PC-3 (cell line): Measurements from ENCODE around the gene PEX10. TPM values are rescaled to one million over a fixed set of nuclear protein-coding genes. Genes with fewer than 3 reads are reported as not detected.

Source experiments
- ATAC-seq: fragments of 200-7000 bp; cut with Tn5 transposase; 2 replicates; pipeline ENCODE4 v1.9.1; 2020; ENCODE audit warnings: mild to moderate bottlenecking, moderate library complexity
- BruUV-seq: library from RNA; stranded (reverse); fragments of 400-500 nt; replicated peaks from 2 replicates; lab custom pipeline; 2021; lab: Mats Ljungman, UMichigan
- CTCF ChIA-PET: fragments of 300-600 bp; sonication (Branson Sonifier 250); formaldehyde crosslinking; loops from one replicate; lab custom pipeline; 2022; ENCODE audit warnings: antibody characterized with exemption; lab: Charles Lee
- POLR2A ChIA-PET: fragments of 300-600 bp; sonication (Branson Sonifier 250); formaldehyde crosslinking; loops from one replicate; lab custom pipeline; 2022; ENCODE audit warnings: antibody characterized with exemption; ENCODE audit not compliant: unreplicated experiment; lab: Charles Lee
- DNase-seq: peaks from one replicate; pipeline ENCODE4 v3.0.0-alpha.2; 2015
- H2AFZ ChIP-seq: fragments of 300-600 bp; sonication (generic); 2 replicates; pipeline ENCODE4 v1.6.0; 2016; ENCODE audit warnings: antibody characterized with exemption, low read length
- H3F3A ChIP-seq: fragments of 300-600 bp; sonication (generic); one replicate; pipeline ENCODE4 v1.6.0; 2017; ENCODE audit warnings: antibody characterized with exemption, low read length, control low read depth, mild to moderate bottlenecking; ENCODE audit not compliant: unreplicated experiment
- H3K27ac ChIP-seq: fragments of 300-600 bp; sonication (generic); 2 replicates; pipeline ENCODE4 v1.5.1; 2016; ENCODE audit warnings: mild to moderate bottlenecking, low read length
- H3K27me3 ChIP-seq: fragments of 300-600 bp; sonication (generic); 2 replicates; pipeline ENCODE4 v1.6.1; 2016; ENCODE audit warnings: low read length, mixed read lengths
- H3K36me3 ChIP-seq: fragments of 300-600 bp; sonication (generic); 2 replicates; pipeline ENCODE4 v1.6.1; 2016; ENCODE audit warnings: low read depth, mixed run types, low read length, mixed read lengths
- H3K4me1 ChIP-seq: fragments of 300-600 bp; sonication (generic); 2 replicates; pipeline ENCODE4 v1.5.1; 2016; ENCODE audit warnings: low read length; ENCODE audit not compliant: insufficient read depth
- H3K4me2 ChIP-seq: fragments of 300-600 bp; sonication (generic); 2 replicates; pipeline ENCODE4 v1.6.0; 2016; ENCODE audit warnings: low read length
- H3K4me3 ChIP-seq: fragments of 300-600 bp; sonication (generic); 2 replicates; pipeline ENCODE4 v1.5.1; 2016; ENCODE audit warnings: mild to moderate bottlenecking, low read length, mixed read lengths
- H3K79me2 ChIP-seq: fragments of 300-600 bp; sonication (generic); 2 replicates; pipeline ENCODE4 v1.6.1; 2017; ENCODE audit warnings: low read length, mixed read lengths
- H3K9ac ChIP-seq: fragments of 300-600 bp; sonication (generic); 2 replicates; pipeline ENCODE4 v1.6.0; 2016; ENCODE audit warnings: mild to moderate bottlenecking, low read length
- H3K9me2 ChIP-seq: fragments of 300-600 bp; sonication (generic); replicated peaks from 2 replicates; pipeline ENCODE4 v1.6.1; 2016; ENCODE audit warnings: mixed run types, low read length, mixed read lengths
- H3K9me3 ChIP-seq: fragments of 300-600 bp; sonication (generic); 2 replicates; pipeline ENCODE4 v1.6.1; 2016; ENCODE audit warnings: low read length, mixed read lengths
- H4K20me1 ChIP-seq: fragments of 300-600 bp; sonication (generic); 2 replicates; pipeline ENCODE4 v1.6.1; 2016; ENCODE audit warnings: low read length, mixed read lengths
- CTCF ChIP-seq: fragments of 300-600 bp; sonication (generic); conservative IDR thresholded peaks from 2 replicates; pipeline ENCODE4 v1.5.1; 2017; ENCODE audit warnings: antibody characterized with exemption, low read depth, mild to moderate bottlenecking, low read length
- EZH2 ChIP-seq: fragments of 300-600 bp; sonication (generic); IDR thresholded peaks from one replicate; pipeline ENCODE4 v1.6.1; 2017; ENCODE audit warnings: antibody characterized with exemption, mild to moderate bottlenecking, low read length; ENCODE audit not compliant: unreplicated experiment
- EZH2phosphoT487 ChIP-seq: fragments of 300-600 bp; sonication (generic); IDR thresholded peaks from 2 replicates; pipeline ENCODE4 v1.6.1; 2018; ENCODE audit warnings: mild to moderate bottlenecking, antibody characterized with exemption, low read length, borderline replicate concordance
- intact Hi-C: fragments of 100-400 bp; cut with micrococcal nuclease; formaldehyde crosslinking; loops from 2 replicates; pipeline ENCODE4 v1.9.0; 2023
- total RNA-seq: library from RNA; depleted of rRNA; stranded (reverse); fragments of >200 nt; gene quantifications from 2 replicates; pipeline ENCODE4 v1.2.3, GENCODE V29; 2014

The PEX10 gene
- total RNA-seq, 1 experiment from 2014 or later, result 100 TPM

- POLR2A ChIA-PET, result interaction anchor here (0.7 kb wide), 1 partner anchor 16 kb away, joined by 11 read pairs; no protein-coding TSS in a partner anchor
These were observed 24.1 kb downstream of the PEX10 start for GRCh38 chr1:2388004-2388913.

DNA sequence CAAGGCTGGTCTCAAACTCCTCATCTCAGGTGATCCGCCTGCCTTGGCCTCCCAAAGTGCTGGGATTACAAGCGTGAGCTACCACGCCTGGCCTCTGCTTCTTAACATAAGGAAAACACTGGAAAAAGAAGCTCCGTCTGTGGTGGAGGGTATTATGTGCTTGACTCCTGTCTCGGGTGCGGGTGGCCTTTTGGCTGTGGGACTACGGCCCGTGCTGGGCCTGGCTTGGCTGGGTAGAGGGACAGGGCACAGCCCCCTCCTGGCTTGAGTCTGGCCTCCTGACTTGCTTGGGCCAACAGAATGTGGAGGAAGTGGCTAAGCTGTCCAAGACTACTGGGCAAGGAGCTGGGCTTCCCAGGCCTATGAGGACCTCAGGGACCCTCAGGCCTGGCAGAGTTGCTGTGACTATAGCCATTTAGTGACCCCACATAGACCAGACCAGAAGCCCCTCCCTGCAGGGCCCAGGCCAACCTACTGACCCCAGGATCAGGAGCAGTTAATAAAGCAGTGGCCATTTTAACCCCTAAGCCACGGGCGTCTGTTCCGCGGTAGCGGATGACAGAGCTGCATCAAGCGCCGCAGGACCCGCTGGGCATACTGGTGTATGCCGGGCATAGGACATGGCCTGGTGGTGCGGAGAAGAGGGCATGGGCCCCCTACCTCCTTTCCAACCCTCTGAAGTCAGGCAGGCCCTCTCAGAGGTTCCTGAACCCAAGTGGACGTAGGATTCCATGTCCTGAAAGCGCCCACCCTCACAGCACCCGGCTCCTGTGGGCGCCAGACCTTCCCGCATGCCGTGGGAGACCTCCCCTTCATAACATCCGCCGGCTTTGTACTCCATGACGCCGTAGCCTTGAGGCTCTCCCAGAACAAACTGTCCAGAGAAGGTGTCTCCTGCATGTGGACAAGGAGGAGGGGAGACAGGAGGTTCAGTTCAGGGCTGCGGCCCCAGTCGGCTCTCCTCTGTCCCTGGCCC, 25.4 kb downstream of the PEX10 start:
- ChIA-PET CTCF (no interaction called here), POLR2A (no interaction called here)
- H3K36me3 ChIP-seq, result no peaks in the 10 kb centered on the region; the same call in 1 of the 2 replicates
- DNase-seq (no peak), ATAC-seq (no peak)
- no peak overlapping the region for H2AFZ ChIP-seq
- no peak overlapping the region for H3K4me2 ChIP-seq
- H3K27me3 ChIP-seq, result no peaks in the 10 kb centered on the region
- H3K9ac ChIP-seq, result no peak overlapping the region
- H3K4me1 ChIP-seq, result peaks cover 10% of the 10 kb centered on the region
- H3F3A ChIP-seq, result no peaks in the 10 kb centered on the region
- peaks cover 19% of the 10 kb centered on the region for H3K79me2 ChIP-seq
- intact Hi-C loops, result no loop called here
- H3K9me3 ChIP-seq, result no peaks in the 10 kb centered on the region
- BruUV-seq, result no TSS peak
- no peak overlapping the region for H3K4me3 ChIP-seq
- H4K20me1 ChIP-seq, result no peaks in the 10 kb centered on the region
- H3K9me2 ChIP-seq, result no peaks in the 10 kb centered on the region
- TF ChIP-seq EZH2, result no peak
- TF ChIP-seq CTCF, result no peak
- TF ChIP-seq EZH2phosphoT487, result no peak
- no peak overlapping the region for H3K27ac ChIP-seq

More at GRCh38 chr1:2388004-2388913, 24.1 kb downstream of the PEX10 start:
- Histone ChIP-seq H2AFZ (no peak overlapping the region), H4K20me1 (peaks cover 3% of the 10 kb centered on the region; the same call in 1 of the 2 replicates), H3K9me3 (no peaks in the 10 kb centered on the region), H3K27ac (no peak overlapping the region), H3K27me3 (no peaks in the 10 kb centered on the region), H3K4me1 (peaks cover 17% of the 10 kb centered on the region), H3K79me2 (peaks cover 33% of the 10 kb centered on the region), H3K36me3 (peaks cover 4% of the 10 kb centered on the region; the same call in 1 of the 2 replicates), H3K9me2 (no peaks in the 10 kb centered on the region), H3F3A (no peaks in the 10 kb centered on the region), H3K4me2 (no peak overlapping the region), H3K4me3 (no peak overlapping the region), H3K9ac (no peak overlapping the region)
- BruUV-seq, result no TSS peak
- intact Hi-C loops, result no loop called here
- DNase-seq (no peak), ATAC-seq (no peak)
- TF ChIP-seq CTCF, result no peak
- no peak for TF ChIP-seq EZH2phosphoT487
- no peak for TF ChIP-seq EZH2
- CTCF ChIA-PET, result no interaction called here
